T-helper 2 cell treated with Interferon-gamma antibody and Interleukin-4, amounts not matched to agents 5 μg/mL and 100 μg/mL, for 36 hours (primary cell): ENCODE measurements around the gene KIAA1328.

Experiments used
- DNase-seq: peaks from one replicate; pipeline ENCODE4 v3.0.0; 2021; ENCODE audit warnings: low spot score
- H3K27ac Mint-ChIP-seq: one replicate; pipeline ENCODE4 v1.8.0; 2021; ENCODE audit warnings: mild to moderate bottlenecking, mixed read lengths
- H3K27me3 Mint-ChIP-seq: one replicate; pipeline ENCODE4 v1.8.0; 2021; ENCODE audit warnings: low read depth, mixed read lengths
- H3K36me3 Mint-ChIP-seq: one replicate; pipeline ENCODE4 v1.8.0; 2021; ENCODE audit warnings: low read depth, mixed read lengths
- H3K4me1 Mint-ChIP-seq: one replicate; pipeline ENCODE4 v1.8.0; 2021; ENCODE audit warnings: low read depth, mixed read lengths
- H3K4me3 Mint-ChIP-seq: one replicate; pipeline ENCODE4 v1.8.0; 2022; ENCODE audit warnings: mild to moderate bottlenecking, moderate library complexity, mixed read lengths
- H3K9me3 Mint-ChIP-seq: one replicate; pipeline ENCODE4 v1.8.0; 2021; ENCODE audit warnings: mixed read lengths

KIAA1328 gene

DNA sequence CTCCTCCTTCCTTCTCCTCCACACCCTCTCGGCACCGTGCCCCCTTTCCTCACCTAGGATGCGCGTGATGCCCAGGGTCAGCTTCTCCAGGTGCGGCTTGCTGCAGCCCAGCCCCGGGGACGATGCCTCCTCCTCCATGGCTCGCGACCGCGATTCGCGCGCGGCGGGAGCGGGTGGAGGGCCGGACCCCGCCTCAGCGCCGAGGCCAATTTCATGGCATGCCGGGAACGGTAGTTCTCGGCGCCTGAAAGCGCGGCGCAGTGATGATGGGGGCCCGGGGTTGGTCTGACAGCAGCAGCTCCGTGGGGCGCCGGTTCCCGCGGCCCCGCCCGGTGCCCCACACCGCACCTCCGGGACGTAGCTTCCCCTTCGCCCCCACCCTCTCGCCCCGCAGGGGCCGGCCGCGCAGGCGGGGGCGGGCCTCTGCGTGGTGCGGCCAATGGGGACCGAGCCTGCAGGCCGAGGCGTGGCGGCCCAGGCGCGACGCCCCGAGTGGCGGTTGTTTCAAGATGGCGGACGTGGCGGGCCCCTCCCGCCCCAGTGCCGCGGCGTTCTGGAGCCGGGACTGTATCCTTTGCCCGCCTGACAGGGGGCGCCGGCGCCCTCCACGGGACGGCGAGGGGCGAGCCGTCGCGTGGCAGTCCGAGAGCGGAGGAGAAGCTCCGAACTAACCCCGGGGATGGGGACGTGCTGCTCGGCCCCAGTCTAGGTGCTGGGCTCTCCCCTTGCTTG lies at the start of gene KIAA1328, which contains the start of gene TPGS2:
KIAA1328 (plus strand) TSS at position 498 of the 732 bp plus-strand sequence; CDS start at position 510, 12 bp downstream.
TPGS2 (minus strand) TSS at position 373 of the 732 bp plus-strand sequence; CDS start at position 138, 235 bp downstream.
- peaks cover 42% of the 10 kb centered on the region for H3K4me1 Mint-ChIP-seq
- peak within 1 kb of the TSS; percentile 98 for H3K27ac Mint-ChIP-seq
- H3K9me3 Mint-ChIP-seq = no peaks in the 10 kb centered on the region
- no peaks in the 10 kb centered on the region for H3K27me3 Mint-ChIP-seq
- H3K4me3 Mint-ChIP-seq = peak within 1 kb of the TSS; percentile 86
- peaks cover 24% of the 10 kb centered on the region for H3K36me3 Mint-ChIP-seq
- DNase-seq = peak; percentile 90

DNA sequence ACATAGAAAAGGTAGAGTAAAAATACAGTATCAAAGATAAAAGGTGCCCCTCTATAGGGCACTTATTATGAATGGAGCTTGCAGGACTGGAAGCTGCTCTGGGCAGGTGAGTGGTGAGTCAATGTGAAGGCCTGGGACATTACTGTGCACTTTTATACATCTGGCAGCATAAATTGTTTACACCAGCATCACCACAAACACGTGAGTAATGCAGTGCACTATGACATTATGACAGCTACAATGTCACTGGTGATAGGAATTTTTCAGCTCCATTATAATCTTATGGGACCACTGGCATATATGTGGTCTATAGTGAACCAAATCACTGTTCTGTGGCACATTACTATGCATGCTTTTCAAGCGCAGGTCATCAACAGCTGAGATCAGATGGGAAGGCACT lies 48.2 kb upstream of the KIAA1328 start:
- Mint-ChIP-seq H3K36me3 (peaks cover 19% of the 10 kb centered on the region), H3K9me3 (no peaks in the 10 kb centered on the region), H3K4me1 (no peaks in the 10 kb centered on the region), H3K4me3 (no peak overlapping the region), H3K27me3 (no peaks in the 10 kb centered on the region), H3K27ac (no peak overlapping the region)
- no peak for DNase-seq

DNA sequence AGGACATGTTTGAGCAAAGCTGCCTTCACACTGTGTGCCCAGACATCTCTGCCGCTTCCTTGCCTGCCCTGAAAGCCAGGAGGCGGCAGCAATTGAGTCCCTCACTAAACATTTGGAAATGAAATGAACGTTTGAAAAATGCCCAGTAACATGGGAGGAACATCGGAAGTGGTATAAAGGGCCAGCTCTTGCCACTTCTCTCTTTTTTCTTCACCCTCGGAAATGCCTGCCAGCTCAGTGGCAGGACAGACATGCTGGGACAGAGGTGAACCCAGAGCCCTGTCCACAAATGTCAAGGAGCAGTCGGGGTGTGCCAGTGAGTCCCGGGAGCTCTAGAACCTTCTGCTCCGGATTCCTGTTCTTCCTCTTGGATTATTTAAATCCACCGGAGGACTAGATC lies 46.2 kb upstream of the KIAA1328 start:
- H3K4me3 Mint-ChIP-seq = no peak overlapping the region
- H3K27me3 Mint-ChIP-seq = no peaks in the 10 kb centered on the region
- no peak overlapping the region for H3K27ac Mint-ChIP-seq
- H3K36me3 Mint-ChIP-seq = peaks cover 20% of the 10 kb centered on the region
- no peak for DNase-seq
- H3K4me1 Mint-ChIP-seq = no peaks in the 10 kb centered on the region
- no peaks in the 10 kb centered on the region for H3K9me3 Mint-ChIP-seq

DNA sequence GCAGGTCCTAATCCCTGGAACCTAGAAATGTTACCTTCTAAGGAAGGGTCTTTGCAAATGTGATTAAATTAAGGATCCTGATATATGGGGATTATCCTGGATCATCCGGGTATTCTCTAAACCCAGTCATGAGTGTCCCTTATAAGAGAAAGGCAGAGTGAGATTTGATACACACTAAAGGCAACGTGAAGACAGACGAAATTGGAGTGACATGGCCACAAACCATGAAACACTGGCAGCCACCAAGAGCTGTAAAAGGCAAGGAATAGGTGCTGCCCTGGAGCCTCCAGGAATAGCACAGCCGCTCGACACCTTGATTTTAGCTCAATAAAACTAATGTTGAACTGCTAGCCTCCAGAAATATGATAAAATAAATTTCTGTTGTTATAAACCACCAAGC lies 45.1 kb upstream of the KIAA1328 start:
- Mint-ChIP-seq H3K9me3 (no peaks in the 10 kb centered on the region), H3K4me1 (no peaks in the 10 kb centered on the region), H3K4me3 (no peak overlapping the region), H3K27ac (no peak overlapping the region), H3K36me3 (peaks cover 17% of the 10 kb centered on the region), H3K27me3 (no peaks in the 10 kb centered on the region)
- DNase-seq = no peak

DNA sequence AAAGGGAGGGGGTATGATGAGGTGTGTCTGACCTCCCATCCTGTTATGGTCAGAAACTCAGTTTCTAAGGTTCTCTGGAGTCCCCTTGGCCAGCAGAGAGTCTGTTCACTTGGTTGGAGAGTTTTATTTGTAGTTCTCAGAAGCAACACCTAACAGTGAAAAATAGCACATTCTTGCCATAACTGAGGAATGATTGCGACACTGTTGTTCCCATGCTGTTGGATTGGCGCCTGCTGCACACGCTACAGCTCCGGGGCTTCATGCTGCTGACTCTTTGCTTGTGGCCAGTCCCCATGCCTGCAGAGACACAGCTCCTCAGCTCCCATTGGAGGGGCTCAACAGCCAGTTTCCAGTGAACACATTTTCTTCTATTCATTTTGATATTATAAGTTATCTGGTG lies 42.2 kb upstream of the KIAA1328 start:
- Mint-ChIP-seq H3K4me3 (no peak overlapping the region), H3K27ac (no peak overlapping the region), H3K27me3 (no peaks in the 10 kb centered on the region), H3K36me3 (peaks cover 37% of the 10 kb centered on the region), H3K9me3 (peaks cover 16% of the 10 kb centered on the region), H3K4me1 (no peaks in the 10 kb centered on the region)
- DNase-seq = no peak

DNA sequence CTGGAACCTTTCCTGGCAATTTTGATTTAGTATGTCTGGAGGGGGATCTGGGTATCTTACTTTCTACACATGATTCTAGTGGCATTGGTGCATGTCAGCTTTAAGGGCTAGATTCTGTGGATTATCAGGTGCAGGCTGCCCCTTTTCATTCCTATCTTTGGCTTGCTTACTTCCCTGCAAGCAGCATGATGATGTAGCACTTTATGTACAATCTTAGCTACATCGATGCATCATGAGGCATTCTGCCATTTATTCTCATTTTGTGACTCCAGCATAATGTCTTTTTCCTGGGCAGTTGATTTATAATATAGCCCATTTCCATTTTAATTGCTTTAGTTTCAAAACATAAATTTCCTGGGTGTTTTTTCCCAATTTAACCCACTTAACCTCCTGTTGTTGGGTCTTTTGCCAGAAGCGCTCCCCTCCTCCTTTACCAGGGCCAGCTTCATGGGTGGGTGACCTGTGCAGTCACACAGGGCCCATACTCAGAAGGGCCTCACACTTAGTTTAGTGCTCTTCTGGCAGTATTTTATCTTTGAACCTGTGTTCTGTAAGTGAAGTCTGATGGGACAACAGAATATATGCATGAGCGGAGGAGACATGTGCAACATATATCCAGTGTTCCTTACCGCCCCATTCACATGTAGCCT lies 36.2 kb upstream of the KIAA1328 start:
- peaks cover 69% of the 10 kb centered on the region for H3K36me3 Mint-ChIP-seq
- DNase-seq = no peak

DNA sequence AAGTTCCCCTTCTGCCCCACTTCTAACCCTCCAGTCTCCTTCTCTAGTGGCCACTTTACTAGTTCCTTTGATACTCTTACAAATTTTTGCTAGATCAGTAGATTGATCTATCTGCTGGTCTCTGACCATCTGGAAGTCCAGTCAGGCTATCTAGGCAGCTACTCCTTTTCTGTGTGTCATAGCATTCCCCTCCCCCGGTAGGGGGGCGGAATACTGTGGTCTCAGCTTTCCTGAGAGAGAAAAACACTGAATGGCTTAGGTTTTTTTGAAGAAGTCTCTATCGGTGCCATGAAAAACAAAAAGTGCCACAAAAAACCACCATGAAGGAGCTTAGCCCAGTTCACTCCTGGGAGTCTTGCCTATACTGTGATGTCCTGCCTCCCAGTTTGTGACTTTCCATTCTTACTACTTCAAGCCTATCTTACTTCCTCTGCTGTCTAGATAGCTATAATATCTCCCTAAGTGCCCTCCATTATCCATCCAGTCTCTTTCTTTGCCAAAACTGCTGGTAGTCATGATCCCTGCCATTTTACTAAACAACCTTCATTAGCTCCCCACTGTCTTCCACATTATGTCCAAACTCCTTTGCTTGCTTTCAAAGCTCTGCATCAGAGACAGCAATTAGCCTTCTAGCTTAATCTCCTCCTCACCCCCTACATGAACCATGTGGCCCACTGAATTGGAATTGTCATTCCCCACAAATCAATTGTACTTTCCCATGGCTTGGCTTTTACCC lies 30.0 kb upstream of the KIAA1328 start:
- Mint-ChIP-seq H3K36me3 (peaks cover 61% of the 10 kb centered on the region), H3K4me1 (no peaks in the 10 kb centered on the region), H3K27me3 (no peaks in the 10 kb centered on the region), H3K4me3 (no peak overlapping the region), H3K9me3 (no peaks in the 10 kb centered on the region), H3K27ac (no peak overlapping the region)
- DNase-seq = no peak

More for the DNA sequence above, 36.2 kb upstream of the KIAA1328 start:
- no peaks in the 10 kb centered on the region for H3K27me3 Mint-ChIP-seq
- H3K4me1 Mint-ChIP-seq = no peaks in the 10 kb centered on the region
- H3K9me3 Mint-ChIP-seq = peaks cover 16% of the 10 kb centered on the region
- no peak overlapping the region for H3K27ac Mint-ChIP-seq
- no peak overlapping the region for H3K4me3 Mint-ChIP-seq

DNA sequence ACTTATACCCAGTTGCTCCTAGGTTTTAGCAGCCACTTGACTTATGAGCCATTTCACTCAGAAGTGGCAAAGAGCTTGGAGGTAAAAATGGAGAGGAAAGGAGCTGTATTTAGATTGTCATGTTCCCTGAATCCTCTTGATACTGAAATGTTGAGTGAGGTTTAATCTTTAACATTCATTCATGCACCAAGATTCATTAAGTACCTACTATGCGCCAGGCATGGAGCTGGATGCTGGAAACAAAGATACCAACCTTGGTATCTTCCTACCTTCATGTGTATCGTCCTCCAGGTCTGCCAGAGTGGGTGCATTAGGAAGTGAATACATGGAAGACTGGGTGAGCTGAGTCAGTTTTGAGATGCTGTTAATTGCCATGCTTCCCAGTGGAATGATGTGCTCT lies 23.8 kb upstream of the KIAA1328 start:
- Mint-ChIP-seq H3K4me1 (peaks cover 2% of the 10 kb centered on the region), H3K36me3 (peaks cover 59% of the 10 kb centered on the region), H3K27ac (no peak overlapping the region), H3K4me3 (no peak overlapping the region), H3K9me3 (no peaks in the 10 kb centered on the region), H3K27me3 (no peaks in the 10 kb centered on the region)
- no peak for DNase-seq

DNA sequence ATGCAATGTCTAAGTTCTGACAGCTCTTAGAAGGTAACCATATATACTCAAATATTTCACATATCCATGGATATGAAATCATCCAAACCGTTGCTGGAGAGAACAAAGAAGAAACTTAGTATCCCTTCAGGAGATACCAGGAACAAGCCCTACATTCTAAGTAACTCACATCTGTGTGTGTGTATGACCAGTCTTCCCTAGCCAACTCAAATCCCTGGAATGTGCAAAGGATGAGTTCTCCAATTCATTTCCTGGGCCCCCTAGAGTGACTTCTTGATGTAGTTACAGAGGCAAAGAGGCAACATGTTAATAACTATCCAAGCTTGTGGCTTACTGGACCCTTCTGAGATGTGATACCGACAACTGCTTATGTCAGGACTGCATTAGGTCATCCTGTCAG lies 20.2 kb upstream of the KIAA1328 start:
- peaks cover 43% of the 10 kb centered on the region for H3K36me3 Mint-ChIP-seq

DNA sequence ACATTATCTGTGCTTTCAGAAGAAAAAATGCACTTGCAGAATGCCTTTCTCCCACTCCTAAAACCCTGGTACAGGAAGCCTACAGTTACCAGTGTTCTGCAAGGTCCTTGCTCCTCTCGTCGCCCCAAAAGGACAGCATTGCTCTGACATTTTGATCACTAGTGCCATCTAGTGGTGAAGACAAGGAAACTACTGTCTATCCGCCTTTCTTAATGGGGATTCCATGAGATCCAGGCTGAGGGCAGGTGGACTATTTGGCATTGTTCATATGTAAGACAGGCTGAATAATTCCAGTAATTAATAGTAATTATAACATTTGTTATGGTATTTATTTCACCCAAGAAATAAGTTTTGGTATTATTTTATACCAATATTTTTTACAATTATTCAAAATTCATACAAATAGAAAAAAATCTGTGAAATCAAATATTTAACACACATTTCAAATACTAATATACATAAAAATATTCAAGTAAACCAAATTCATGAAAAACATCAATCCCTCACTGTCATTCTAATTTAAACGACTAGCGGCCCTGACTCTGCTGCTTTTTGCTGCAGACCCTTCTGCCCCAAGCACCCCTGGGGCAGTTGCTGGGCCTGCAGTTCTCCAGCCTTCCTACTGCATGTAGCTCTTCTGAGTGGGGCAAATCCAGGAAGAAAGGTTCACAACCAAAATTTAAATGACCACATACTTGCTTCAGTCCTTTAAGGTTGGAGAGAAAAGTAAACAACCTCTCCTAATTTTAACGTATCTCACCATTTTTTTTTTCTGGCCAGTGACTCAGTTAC lies 19.1 kb upstream of the KIAA1328 start:
- Mint-ChIP-seq H3K27ac (no peak overlapping the region), H3K36me3 (peaks cover 36% of the 10 kb centered on the region), H3K4me3 (no peak overlapping the region), H3K27me3 (no peaks in the 10 kb centered on the region), H3K9me3 (no peaks in the 10 kb centered on the region), H3K4me1 (peaks cover 2% of the 10 kb centered on the region)
- DNase-seq = peak; percentile 15

More for the DNA sequence above, 20.2 kb upstream of the KIAA1328 start:
- Mint-ChIP-seq H3K9me3 (no peaks in the 10 kb centered on the region), H3K4me3 (no peak overlapping the region), H3K27me3 (no peaks in the 10 kb centered on the region), H3K4me1 (peaks cover 2% of the 10 kb centered on the region), H3K27ac (no peak overlapping the region)
- no peak for DNase-seq

DNA sequence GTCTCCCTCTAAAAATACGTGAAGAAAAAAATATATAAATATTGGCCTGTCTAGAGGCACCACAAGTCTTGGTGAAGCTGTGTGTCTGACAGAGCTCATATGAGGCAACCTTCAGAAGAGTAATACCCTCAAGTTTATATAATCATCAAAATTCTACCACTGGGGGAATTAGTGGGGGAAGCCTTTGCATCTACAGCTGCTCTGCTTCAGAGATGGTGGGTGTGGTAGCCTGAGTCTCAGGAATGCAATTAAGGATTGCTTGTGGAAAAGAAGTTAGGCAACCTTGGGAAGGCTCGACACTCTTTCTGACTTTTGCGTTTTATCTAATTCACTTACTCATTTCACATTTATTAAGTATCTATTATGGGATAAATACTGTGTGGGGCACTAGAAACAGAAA lies 17.5 kb upstream of the KIAA1328 start:
- no peak for DNase-seq
- peaks cover 34% of the 10 kb centered on the region for H3K36me3 Mint-ChIP-seq
- H3K4me3 Mint-ChIP-seq = no peak overlapping the region

DNA sequence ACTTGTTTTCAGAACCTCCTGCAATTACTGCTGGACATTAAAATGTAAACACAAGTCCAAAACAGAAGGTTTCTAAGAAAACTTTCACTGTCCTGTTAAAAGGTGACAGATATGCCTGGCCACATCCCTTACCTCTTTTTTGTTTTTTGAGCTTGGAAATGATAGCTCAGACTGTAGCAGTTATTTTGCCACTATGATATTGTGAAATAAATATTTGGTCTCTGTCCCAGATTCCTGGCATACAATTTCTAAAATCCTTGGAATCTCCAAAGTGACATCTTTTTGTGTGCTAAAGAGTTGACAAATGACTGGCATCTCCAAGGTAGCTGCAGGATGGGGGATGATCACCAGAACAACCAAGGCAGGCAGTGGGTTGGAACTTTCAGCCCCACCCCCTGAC lies 17.0 kb upstream of the KIAA1328 start:
- Mint-ChIP-seq H3K27ac (no peak overlapping the region), H3K4me1 (peaks cover under 1% of the 10 kb centered on the region), H3K36me3 (peaks cover 34% of the 10 kb centered on the region), H3K4me3 (no peak overlapping the region), H3K9me3 (no peaks in the 10 kb centered on the region), H3K27me3 (no peaks in the 10 kb centered on the region)
- DNase-seq = no peak

More for the DNA sequence above, 17.5 kb upstream of the KIAA1328 start:
- Mint-ChIP-seq H3K9me3 (no peaks in the 10 kb centered on the region), H3K27ac (no peak overlapping the region), H3K4me1 (peaks cover 2% of the 10 kb centered on the region), H3K27me3 (no peaks in the 10 kb centered on the region)

DNA sequence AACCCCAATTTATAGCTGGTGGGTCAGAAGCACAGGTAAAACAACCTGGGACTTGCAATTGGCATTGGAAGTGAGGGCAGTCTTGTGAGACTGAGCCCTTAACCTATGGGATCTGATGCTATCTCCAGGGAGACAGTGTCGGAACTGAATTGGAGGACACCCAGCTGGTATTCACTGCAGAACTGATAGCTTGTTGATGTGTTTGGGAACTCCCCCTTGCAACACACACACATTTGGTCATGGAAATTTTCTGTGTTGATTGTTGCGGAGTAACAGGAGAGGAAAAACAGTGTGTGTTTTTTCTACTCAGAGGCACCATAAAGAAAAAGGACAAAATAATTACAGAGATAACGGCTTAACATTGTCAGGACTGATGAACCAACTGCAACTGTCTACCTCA lies 16.2 kb upstream of the KIAA1328 start:
- H3K4me3 Mint-ChIP-seq = no peak overlapping the region
- H3K36me3 Mint-ChIP-seq = peaks cover 31% of the 10 kb centered on the region

More for the DNA sequence above, 16.2 kb upstream of the KIAA1328 start:
- H3K27ac Mint-ChIP-seq = no peak overlapping the region
- H3K9me3 Mint-ChIP-seq = no peaks in the 10 kb centered on the region
- H3K4me1 Mint-ChIP-seq = no peaks in the 10 kb centered on the region
- H3K27me3 Mint-ChIP-seq = no peaks in the 10 kb centered on the region
- no peak for DNase-seq
